H1 (cell line): ENCODE measurements around the gene GUCY2D. TPM values are rescaled to one million over a fixed set of nuclear protein-coding genes. Genes with fewer than 3 reads are reported as not detected.

Source experiments
- BRCA1 ChIP-seq: IDR thresholded peaks from 2 replicates; pipeline ENCODE4 v1.6.1; 2012; ENCODE audit warnings: low read depth, low read length, improper control_type of control experiment
- polyA plus RNA-seq, 7 experiments: library from polyadenylated mRNA; depleted of rRNA in 3 of 7; stranded (reverse) in 5 of 7; unstranded in 2 of 7; fragments of >200 nt in 5 of 7; fragments of 200-250 nt in 2 of 7; gene quantifications; 1 replicate in 5 of 7; 2 replicates in 1 of 7; 4 replicates in 1 of 7; pipeline versions ENCODE4 v1.2.1 to v1.2.3, GENCODE V29; 2011 to 2013; ENCODE audit warnings: missing spikeins in 2 of 7, mixed read lengths in 2 of 7
- total RNA-seq: library from RNA; stranded (reverse); fragmentation: NEBNext Ultra II Directional; extraction: Animal tissue kit (Norgen Biotek cat#: 25700); gene quantifications from 2 replicates; pipeline ENCODE4 v1.2.1, GENCODE V29; 2021

GUCY2D gene
- total and polyA plus RNA-seq, 2 of the 8 experiments (the other 6 are each of a cell fraction or from before 2014, with no cell fraction given) = 0.20 to 0.48 TPM

- TF ChIP-seq BRCA1 = no peak
These were observed 10.7 kb downstream of the GUCY2D start (continued) for GRCh38 chr17:8012996-8013640.
